ENCODE data around the gene AXIN1. TPM values are rescaled to one million over a fixed set of nuclear protein-coding genes. Genes with fewer than 3 reads are reported as not detected.
"Not testable (repeated sequence)": the region's sequence is repeated elsewhere in the genome, so short reads cannot be mapped to it uniquely, and the experiment has no call there.

The AXIN1 gene
- total RNA-seq, 1 experiment from 2014 or later = 26.9 TPM

DNA sequence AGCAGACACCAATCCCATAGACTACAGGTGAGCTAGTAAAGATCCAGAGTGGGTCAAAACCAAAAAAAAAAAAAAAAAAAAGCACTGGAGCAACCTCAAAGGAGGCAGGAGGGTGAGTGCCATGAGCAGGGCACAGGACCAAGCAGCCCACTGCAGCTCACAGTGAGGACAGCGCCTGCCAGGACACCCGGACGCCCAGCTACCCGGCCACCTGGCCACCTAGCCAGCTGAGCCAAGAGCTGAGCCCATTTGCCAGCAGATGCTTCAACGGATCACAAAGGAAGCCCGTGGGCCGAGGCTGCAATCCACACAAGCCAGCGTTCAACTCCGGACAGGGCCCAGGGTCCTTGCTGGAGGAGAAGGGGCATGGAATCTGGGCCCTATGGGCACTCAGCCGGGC, 15.1 kb downstream of the AXIN1 start:
- Histone ChIP-seq H3K4me2 (ENCODE audit: low read length) (no peak overlapping the region), H3K4me1 (ENCODE audit: insufficient read depth, low read length) (no peaks in the 10 kb centered on the region), H3K9me2 (replicated peaks; ENCODE audit: low read length) (no peaks in the 10 kb centered on the region), H3K4me3 (ENCODE audit: low read length) (no peak overlapping the region), H3K79me2 (ENCODE audit: low read length) (peaks cover 79% of the 10 kb centered on the region), H2AFZ (ENCODE audit: low read length) (no peak overlapping the region), H4K20me1 (ENCODE audit: low read length) (peaks cover 14% of the 10 kb centered on the region; the same call in 1 of the 2 replicates), H3K36me3 (ENCODE audit: low read depth, low read length) (no peaks in the 10 kb centered on the region), H3F3A (ENCODE audit: low read length, unreplicated experiment) (no peaks in the 10 kb centered on the region), H3K27me3 (ENCODE audit: low read length) (no peaks in the 10 kb centered on the region), H3K27ac (ENCODE audit: low read length) (no peak overlapping the region), H3K9ac (ENCODE audit: low read length) (no peak overlapping the region), H3K9me3 (ENCODE audit: low read length) (no peaks in the 10 kb centered on the region)
- no peak for ATAC-seq
- no TSS peak for BruUV-seq (replicated peaks)
- TF ChIP-seq EZH2phosphoT487 (IDR thresholded peaks at IDR 0.05; ENCODE audit: borderline replicate concordance, low read length) = no peak
- TF ChIP-seq, protein P1, sequence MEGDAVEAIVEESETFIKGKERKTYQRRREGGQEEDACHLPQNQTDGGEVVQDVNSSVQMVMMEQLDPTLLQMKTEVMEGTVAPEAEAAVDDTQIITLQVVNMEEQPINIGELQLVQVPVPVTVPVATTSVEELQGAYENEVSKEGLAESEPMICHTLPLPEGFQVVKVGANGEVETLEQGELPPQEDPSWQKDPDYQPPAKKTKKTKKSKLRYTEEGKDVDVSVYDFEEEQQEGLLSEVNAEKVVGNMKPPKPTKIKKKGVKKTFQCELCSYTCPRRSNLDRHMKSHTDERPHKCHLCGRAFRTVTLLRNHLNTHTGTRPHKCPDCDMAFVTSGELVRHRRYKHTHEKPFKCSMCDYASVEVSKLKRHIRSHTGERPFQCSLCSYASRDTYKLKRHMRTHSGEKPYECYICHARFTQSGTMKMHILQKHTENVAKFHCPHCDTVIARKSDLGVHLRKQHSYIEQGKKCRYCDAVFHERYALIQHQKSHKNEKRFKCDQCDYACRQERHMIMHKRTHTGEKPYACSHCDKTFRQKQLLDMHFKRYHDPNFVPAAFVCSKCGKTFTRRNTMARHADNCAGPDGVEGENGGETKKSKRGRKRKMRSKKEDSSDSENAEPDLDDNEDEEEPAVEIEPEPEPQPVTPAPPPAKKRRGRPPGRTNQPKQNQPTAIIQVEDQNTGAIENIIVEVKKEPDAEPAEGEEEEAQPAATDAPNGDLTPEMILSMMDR (conservative IDR thresholded peaks at IDR 0.05; ENCODE audit: low read depth, low read length) = no peak
- no peak for TF ChIP-seq EZH2 (IDR thresholded peaks at IDR 0.05; ENCODE audit: low read length, unreplicated experiment)
- no peak for DNase-seq
- ChIA-PET POLR2A (ENCODE audit: unreplicated experiment) (no interaction called here), CTCF (interaction anchor here (0.6 kb wide), 1 partner anchor 158 kb away, joined by 7 read pairs; no protein-coding TSS in a partner anchor)
- intact Hi-C loops (cut with micrococcal nuclease) = no loop called here

DNA sequence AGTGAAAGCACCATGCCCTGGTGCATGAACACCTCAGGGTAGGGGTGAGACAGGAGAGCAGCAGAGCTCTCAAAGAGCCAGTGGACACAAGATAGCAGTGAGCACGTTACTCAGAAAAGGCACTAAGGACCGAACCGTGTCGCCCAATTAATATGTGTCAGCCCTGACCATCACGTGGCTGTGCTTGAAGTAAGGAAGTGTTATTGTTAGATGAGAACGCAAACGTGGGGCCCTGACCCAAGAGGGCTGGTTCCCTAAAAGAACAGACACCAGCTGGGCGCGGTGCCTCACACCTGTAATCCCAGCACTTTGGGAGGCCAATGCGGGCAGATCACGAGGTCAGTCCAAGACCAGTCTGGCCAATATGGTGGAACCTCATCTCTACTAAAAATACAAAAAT, 16.3 kb downstream of the AXIN1 start:
- intact Hi-C loops (cut with micrococcal nuclease) = no loop called here
- H2AFZ ChIP-seq (ENCODE audit: low read length) = no peak overlapping the region
- peaks cover 14% of the 10 kb centered on the region; the same call in 1 of the 2 replicates for H4K20me1 ChIP-seq (ENCODE audit: low read length)
- peaks cover 85% of the 10 kb centered on the region for H3K79me2 ChIP-seq (ENCODE audit: low read length)
- H3K9me2 ChIP-seq (replicated peaks; ENCODE audit: low read length) = no peaks in the 10 kb centered on the region
- H3K27me3 ChIP-seq (ENCODE audit: low read length) = no peaks in the 10 kb centered on the region
- H3K9ac ChIP-seq (ENCODE audit: low read length) = no peak overlapping the region
- no peak overlapping the region for H3K4me2 ChIP-seq (ENCODE audit: low read length)
- H3K4me1 ChIP-seq (ENCODE audit: insufficient read depth, low read length) = no peaks in the 10 kb centered on the region
- BruUV-seq (replicated peaks) = no TSS peak
- POLR2A ChIA-PET (ENCODE audit: unreplicated experiment) = no interaction called here
- CTCF ChIA-PET = no interaction called here
- no peak overlapping the region for H3K4me3 ChIP-seq (ENCODE audit: low read length)
- H3K36me3 ChIP-seq (ENCODE audit: low read depth, low read length) = no peaks in the 10 kb centered on the region
- no peaks in the 10 kb centered on the region for H3F3A ChIP-seq (ENCODE audit: low read length, unreplicated experiment)
- TF ChIP-seq EZH2 (IDR thresholded peaks at IDR 0.05; ENCODE audit: low read length, unreplicated experiment) = no peak
- TF ChIP-seq EZH2phosphoT487 (IDR thresholded peaks at IDR 0.05; ENCODE audit: borderline replicate concordance, low read length) = no peak
- TF ChIP-seq, protein P1 (conservative IDR thresholded peaks at IDR 0.05; ENCODE audit: low read depth, low read length) = no peak
- no peaks in the 10 kb centered on the region for H3K9me3 ChIP-seq (ENCODE audit: low read length)
- H3K27ac ChIP-seq (ENCODE audit: low read length) = no peak overlapping the region
- no peak for ATAC-seq
- no peak for DNase-seq

DNA sequence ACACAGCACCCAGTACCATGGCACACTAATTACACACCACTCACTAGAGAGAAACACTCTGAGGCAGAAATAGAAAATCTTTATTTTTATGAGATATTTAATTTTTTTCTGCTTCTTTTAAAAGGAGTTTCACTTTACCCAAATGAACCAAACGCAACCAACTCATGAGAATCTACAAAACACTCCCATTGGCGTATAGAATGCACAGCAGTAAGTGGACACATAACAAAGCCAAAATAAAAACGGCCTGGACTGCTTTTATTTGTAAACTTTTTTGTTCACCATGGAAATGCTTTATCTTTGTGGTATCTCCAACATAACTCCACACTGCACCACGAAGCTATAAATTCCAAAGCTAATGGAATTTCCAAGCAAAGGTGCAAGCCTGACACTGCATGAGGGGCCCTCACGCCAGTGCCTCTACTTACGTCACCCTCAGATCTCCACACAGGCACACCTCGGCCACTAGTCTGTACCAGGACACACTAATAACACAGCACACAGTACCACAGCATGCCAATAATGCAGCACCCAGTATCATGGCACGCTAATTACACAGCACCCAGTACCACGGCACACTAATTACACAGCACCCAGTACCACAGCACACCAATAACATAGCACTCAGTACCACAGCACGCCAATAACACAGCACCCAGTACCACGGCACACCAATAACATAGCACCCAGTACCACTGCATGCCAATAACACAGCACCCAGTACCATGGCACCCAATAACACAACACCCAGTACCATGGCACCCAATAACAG, 17.5 kb downstream of the AXIN1 start:
- ATAC-seq; H3K36me3 ChIP-seq (ENCODE audit: low read depth, low read length); DNase-seq; H4K20me1 ChIP-seq (ENCODE audit: low read length); POLR2A ChIA-PET (ENCODE audit: unreplicated experiment); BruUV-seq (replicated peaks); CTCF ChIA-PET; H3K9me3 ChIP-seq (ENCODE audit: low read length); H2AFZ ChIP-seq (ENCODE audit: low read length); H3K27me3 ChIP-seq (ENCODE audit: low read length); H3K9ac ChIP-seq (ENCODE audit: low read length); H3K4me3 ChIP-seq (ENCODE audit: low read length); H3F3A ChIP-seq (ENCODE audit: low read length, unreplicated experiment); H3K4me1 ChIP-seq (ENCODE audit: insufficient read depth, low read length); intact Hi-C loops (cut with micrococcal nuclease); H3K27ac ChIP-seq (ENCODE audit: low read length); H3K9me2 ChIP-seq (replicated peaks; ENCODE audit: low read length); H3K4me2 ChIP-seq (ENCODE audit: low read length): not testable (repeated sequence)
- peaks cover 89% of the 10 kb centered on the region for H3K79me2 ChIP-seq (ENCODE audit: low read length)

DNA sequence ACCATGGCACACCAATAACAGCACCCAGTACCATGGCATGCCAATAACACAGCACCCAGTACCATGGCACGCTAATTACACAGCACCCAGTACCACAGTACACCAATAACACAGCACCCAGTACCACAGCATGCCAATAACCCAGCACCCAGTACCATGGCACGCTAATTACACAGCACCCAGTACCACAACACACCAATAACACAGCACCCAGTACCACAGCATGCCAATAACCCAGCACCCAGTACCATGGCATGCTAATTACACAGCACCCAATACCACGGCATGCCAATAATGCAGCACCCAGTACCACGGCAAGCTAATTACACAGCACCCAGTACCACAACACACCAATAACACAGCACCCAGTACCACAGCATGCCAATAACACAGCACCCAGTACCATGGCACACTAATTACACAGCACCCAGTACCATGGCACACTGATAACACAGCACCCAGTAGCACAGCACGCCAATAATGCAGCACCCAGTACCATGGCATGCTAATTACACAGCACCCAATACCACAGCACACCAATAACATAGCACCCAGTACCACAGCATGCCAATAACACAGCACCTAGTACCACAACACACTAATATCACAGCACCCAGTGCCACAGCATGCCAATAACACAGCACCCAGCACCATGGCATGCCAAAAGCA, 18.2 kb downstream of the AXIN1 start:
- H3K27me3 ChIP-seq (ENCODE audit: low read length); H3K4me3 ChIP-seq (ENCODE audit: low read length); H3K4me1 ChIP-seq (ENCODE audit: insufficient read depth, low read length); H3K36me3 ChIP-seq (ENCODE audit: low read depth, low read length); CTCF ChIA-PET; H3K9ac ChIP-seq (ENCODE audit: low read length); H3K9me2 ChIP-seq (replicated peaks; ENCODE audit: low read length); H3K27ac ChIP-seq (ENCODE audit: low read length); H3K4me2 ChIP-seq (ENCODE audit: low read length); ATAC-seq; H3F3A ChIP-seq (ENCODE audit: low read length, unreplicated experiment); H2AFZ ChIP-seq (ENCODE audit: low read length); intact Hi-C loops (cut with micrococcal nuclease); POLR2A ChIA-PET (ENCODE audit: unreplicated experiment); H3K9me3 ChIP-seq (ENCODE audit: low read length); DNase-seq; BruUV-seq (replicated peaks); H4K20me1 ChIP-seq (ENCODE audit: low read length): not testable (repeated sequence)
- peaks cover 84% of the 10 kb centered on the region for H3K79me2 ChIP-seq (ENCODE audit: low read length)

Data from PC-3 (cell line).